Calu3 (cell line): ENCODE data around the gene PKD2L1. TPM values are rescaled to one million over a fixed set of nuclear protein-coding genes. Genes with fewer than 3 reads are reported as not detected.

Source experiments
- BruUV-seq: library from RNA; stranded (reverse); fragments of 400-500 nt; replicated peaks from 2 replicates; lab custom pipeline; 2021; lab: Mats Ljungman, UMichigan
- CTCF ChIA-PET: fragments of 300-600 bp; sonication (Branson Sonifier 250); formaldehyde crosslinking; loops from one replicate; lab custom pipeline; 2022; ENCODE audit warnings: antibody characterized with exemption; lab: Charles Lee
- DNase-seq: peaks from one replicate; pipeline ENCODE4 v3.0.0; 2022
- H3K27ac Mint-ChIP-seq: one replicate; pipeline ENCODE4 v1.8.0; 2022; ENCODE audit warnings: mixed read lengths; ENCODE audit not compliant: unreplicated experiment
- H3K27me3 Mint-ChIP-seq: one replicate; pipeline ENCODE4 v1.8.0; 2022; ENCODE audit warnings: mixed read lengths; ENCODE audit not compliant: unreplicated experiment
- H3K36me3 Mint-ChIP-seq: one replicate; pipeline ENCODE4 v1.8.0; 2022; ENCODE audit warnings: mild to moderate bottlenecking, moderate library complexity, mixed read lengths; ENCODE audit not compliant: insufficient read depth, unreplicated experiment
- H3K4me1 Mint-ChIP-seq: one replicate; pipeline ENCODE4 v1.8.0; 2022; ENCODE audit warnings: mild to moderate bottlenecking, low read depth, mixed read lengths; ENCODE audit not compliant: unreplicated experiment
- H3K4me3 Mint-ChIP-seq: one replicate; pipeline ENCODE4 v1.8.0; 2022; ENCODE audit warnings: mild to moderate bottlenecking, low read depth, moderate library complexity, mixed read lengths; ENCODE audit not compliant: unreplicated experiment
- H3K9me3 Mint-ChIP-seq: one replicate; pipeline ENCODE4 v1.8.0; 2022; ENCODE audit warnings: low read depth, mixed read lengths; ENCODE audit not compliant: unreplicated experiment
- intact Hi-C: fragments of 100-400 bp; cut with micrococcal nuclease; formaldehyde crosslinking; loops from one replicate; pipeline ENCODE4 v1.10.0; 2022; ENCODE audit not compliant: unreplicated experiment
- total RNA-seq: library from RNA; stranded (reverse); gene quantifications from 2 replicates; pipeline ENCODE4 v1.2.3, GENCODE V29; 2022
- TF ChIP-seq, protein P1 (sequence below): fragments of 200-600 bp; IDR thresholded peaks from one replicate; pipeline ENCODE4 v1.8.0; 2022; ENCODE audit warnings: antibody characterized with exemption; ENCODE audit not compliant: unreplicated experiment

The PKD2L1 gene
- total RNA-seq, 1 experiment from 2014 or later, result not detected

DNA sequence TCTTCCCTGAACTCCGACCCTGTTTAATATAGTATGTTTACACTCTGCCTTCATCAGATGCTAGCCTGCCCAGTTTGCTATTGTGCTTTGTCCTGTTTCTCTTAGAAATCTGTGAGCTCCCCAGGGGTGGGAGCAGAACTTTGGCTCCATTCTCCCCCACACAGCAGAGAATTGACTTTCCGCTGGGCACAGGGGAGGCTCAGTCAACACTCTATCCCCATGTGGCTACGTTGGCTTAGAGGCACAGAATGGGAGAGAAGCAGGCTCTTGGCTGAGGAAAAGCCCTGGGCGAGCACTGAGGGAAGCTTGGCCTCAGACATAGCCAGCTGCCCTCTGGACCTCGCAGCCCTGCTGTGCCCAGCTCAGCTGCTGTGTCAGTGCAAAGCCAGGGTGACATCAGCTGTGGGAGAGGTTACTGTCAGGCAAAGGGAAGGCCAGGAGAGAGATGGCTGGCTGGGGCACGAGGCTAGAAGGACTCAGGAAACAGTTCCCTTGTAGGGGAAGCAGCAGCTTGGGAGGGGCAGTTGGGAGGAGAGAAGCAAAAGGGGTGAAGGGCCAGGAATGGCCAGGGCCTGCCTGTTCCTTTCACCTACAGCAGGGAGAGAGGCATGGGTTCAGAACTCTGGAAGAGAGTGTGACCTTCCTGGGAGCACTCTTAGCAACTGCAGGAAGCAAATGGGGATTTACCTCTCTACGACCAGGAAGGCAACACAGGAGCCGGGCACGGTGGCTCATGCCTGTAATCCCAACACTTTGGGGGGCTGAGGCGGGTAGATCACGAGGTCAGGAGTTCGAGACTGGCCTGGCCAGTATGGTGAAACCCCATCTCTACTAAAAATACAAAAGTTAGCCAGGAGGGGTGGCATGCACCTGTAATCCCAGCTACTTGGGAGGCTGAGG, 11.2 kb upstream of the PKD2L1 start:
- H3K9me3 Mint-ChIP-seq, result no peaks in the 10 kb centered on the region
- H3K27me3 Mint-ChIP-seq, result peaks cover 10% of the 10 kb centered on the region
- H3K27ac Mint-ChIP-seq, result no peak overlapping the region
- peaks cover 12% of the 10 kb centered on the region for H3K36me3 Mint-ChIP-seq
- TF ChIP-seq, protein P1, sequence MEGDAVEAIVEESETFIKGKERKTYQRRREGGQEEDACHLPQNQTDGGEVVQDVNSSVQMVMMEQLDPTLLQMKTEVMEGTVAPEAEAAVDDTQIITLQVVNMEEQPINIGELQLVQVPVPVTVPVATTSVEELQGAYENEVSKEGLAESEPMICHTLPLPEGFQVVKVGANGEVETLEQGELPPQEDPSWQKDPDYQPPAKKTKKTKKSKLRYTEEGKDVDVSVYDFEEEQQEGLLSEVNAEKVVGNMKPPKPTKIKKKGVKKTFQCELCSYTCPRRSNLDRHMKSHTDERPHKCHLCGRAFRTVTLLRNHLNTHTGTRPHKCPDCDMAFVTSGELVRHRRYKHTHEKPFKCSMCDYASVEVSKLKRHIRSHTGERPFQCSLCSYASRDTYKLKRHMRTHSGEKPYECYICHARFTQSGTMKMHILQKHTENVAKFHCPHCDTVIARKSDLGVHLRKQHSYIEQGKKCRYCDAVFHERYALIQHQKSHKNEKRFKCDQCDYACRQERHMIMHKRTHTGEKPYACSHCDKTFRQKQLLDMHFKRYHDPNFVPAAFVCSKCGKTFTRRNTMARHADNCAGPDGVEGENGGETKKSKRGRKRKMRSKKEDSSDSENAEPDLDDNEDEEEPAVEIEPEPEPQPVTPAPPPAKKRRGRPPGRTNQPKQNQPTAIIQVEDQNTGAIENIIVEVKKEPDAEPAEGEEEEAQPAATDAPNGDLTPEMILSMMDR, result no peak
- H3K4me3 Mint-ChIP-seq, result no peak overlapping the region
- intact Hi-C loops, result no loop called here
- BruUV-seq, result no TSS peak
- peaks cover 17% of the 10 kb centered on the region for H3K4me1 Mint-ChIP-seq
- no peak for DNase-seq
- CTCF ChIA-PET, result interaction anchor here (0.7 kb wide), 1 partner anchor 11 kb away, joined by 3 read pairs; the partner anchor contains the start of gene PKD2L1

- DNase-seq, result no peak
- Mint-ChIP-seq H3K9me3 (no peaks in the 10 kb centered on the region), H3K36me3 (no peaks in the 10 kb centered on the region), H3K4me1 (peaks cover 9% of the 10 kb centered on the region), H3K4me3 (no peak overlapping the region), H3K27ac (no peak overlapping the region), H3K27me3 (peaks cover 17% of the 10 kb centered on the region)
- BruUV-seq, result no TSS peak
- intact Hi-C loops, result loop anchor here (10.0 kb wide), 1 partner anchor 176 kb away; the partner anchor contains the start of gene SEC31B
- CTCF ChIA-PET, result interaction anchor here (0.8 kb wide), 1 partner anchor 94 kb away, joined by 3 read pairs; no protein-coding TSS in a partner anchor
- TF ChIP-seq, protein P1, result no peak
Observed at GRCh38 chr10:100339236-100339635, 9.2 kb upstream of the PKD2L1 start.

DNA sequence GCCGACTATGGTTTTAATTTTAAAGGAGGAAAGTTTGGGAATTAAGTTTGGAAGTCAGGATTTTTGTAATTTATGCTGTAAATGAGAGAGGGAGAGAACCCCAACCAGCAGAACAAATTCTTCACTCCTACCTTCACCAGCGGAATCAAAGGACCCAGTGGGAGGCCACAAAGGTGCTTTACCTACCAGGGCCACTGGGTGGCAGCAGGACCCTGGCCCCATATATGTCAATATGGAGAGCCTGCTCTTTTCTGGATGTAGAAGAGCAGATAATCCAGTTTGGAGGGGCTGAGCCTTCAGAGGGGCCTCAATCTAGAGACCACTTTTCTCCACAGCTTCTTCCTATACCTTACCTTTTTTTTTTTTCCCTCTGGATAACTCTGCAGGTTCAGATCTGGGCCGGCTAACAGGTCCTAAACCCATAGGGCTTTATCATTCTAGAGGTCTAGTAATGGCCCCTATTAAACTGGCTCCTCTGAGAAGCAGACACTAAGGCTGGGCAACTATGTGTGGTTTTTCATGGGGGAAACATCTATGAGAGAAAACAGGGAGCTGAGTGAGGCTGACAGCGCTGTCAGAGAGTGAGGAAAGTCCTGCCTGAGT, 8.5 kb upstream of the PKD2L1 start:
- CTCF ChIA-PET, result interaction anchor here (0.8 kb wide), 1 partner anchor 95 kb away, joined by 3 read pairs; no protein-coding TSS in a partner anchor
- no TSS peak for BruUV-seq
- Mint-ChIP-seq H3K36me3 (no peaks in the 10 kb centered on the region), H3K27me3 (peaks cover 24% of the 10 kb centered on the region), H3K4me1 (peaks cover 9% of the 10 kb centered on the region), H3K9me3 (no peaks in the 10 kb centered on the region), H3K4me3 (no peak overlapping the region), H3K27ac (no peak overlapping the region)
- intact Hi-C loops, result loop anchor here (1.0 to 10.0 kb wide), 2 partner anchors 95 to 176 kb away; partner anchors contain the start of gene SEC31B
- DNase-seq, result peak; percentile 74
- TF ChIP-seq, protein P1, result peak; percentile 71

- Mint-ChIP-seq H3K9me3 (no peaks in the 10 kb centered on the region), H3K36me3 (no peaks in the 10 kb centered on the region), H3K27me3 (peaks cover 59% of the 10 kb centered on the region), H3K4me3 (no peak overlapping the region), H3K4me1 (no peaks in the 10 kb centered on the region), H3K27ac (no peak overlapping the region)
- TF ChIP-seq, protein P1, result no peak
- intact Hi-C loops, result loop anchor here (10.0 kb wide), 1 partner anchor 180 kb away; the partner anchor contains the start of gene SEC31B
- no TSS peak for BruUV-seq
- CTCF ChIA-PET, result no interaction called here
- no peak for DNase-seq
Observed at GRCh38 chr10:100334762-100335161, 4.7 kb upstream of the PKD2L1 start.
